ENCODE results near the gene SCAMP3.

Gene SCAMP3

GRCh38 chr1:155277902-155278688, 15.9 kb upstream of the SCAMP3 start:
- DNase-seq (ENCODE audit: low spot score): peak; percentile 80
- peak; percentile 39 for TF ChIP-seq CTCF (IDR thresholded peaks at IDR 0.05; ENCODE audit: borderline replicate concordance, control extremely low read depth, extremely low read depth, insufficient read depth, missing control alignments)
- in situ Hi-C loops (cut with MboI; ENCODE audit: low sequenced_read_pairs, unreplicated experiment): no loop called here

- TF ChIP-seq CTCF (IDR thresholded peaks at IDR 0.05; ENCODE audit: borderline replicate concordance, control extremely low read depth, extremely low read depth, insufficient read depth, missing control alignments): peak; percentile 68
- in situ Hi-C loops (cut with MboI; ENCODE audit: low sequenced_read_pairs, unreplicated experiment): no loop called here
- DNase-seq (ENCODE audit: low spot score): peak; percentile 99
Observed at GRCh38 chr1:155277070-155277901, 15.1 kb upstream of the SCAMP3 start, which contains the start of gene HCN3. Gene HCN3, plus strand, starts transcription at chr1:155277463. Its CDS starts 128 bp downstream, at chr1:155277591.

GRCh38 chr1:155273343-155274245, 11.4 kb upstream of the SCAMP3 start, which contains the start of gene CLK2:
Gene CLK2, minus strand, starts transcription at chr1:155273504. Its CDS starts 2,527 bp downstream, at chr1:155270977.
- in situ Hi-C loops (cut with MboI; ENCODE audit: low sequenced_read_pairs, unreplicated experiment): no loop called here
- TF ChIP-seq CTCF (IDR thresholded peaks at IDR 0.05; ENCODE audit: borderline replicate concordance, control extremely low read depth, extremely low read depth, insufficient read depth, missing control alignments): no peak

GRCh38 chr1:155272466-155273342, 10.5 kb upstream of the SCAMP3 start:
- no peak for TF ChIP-seq CTCF (IDR thresholded peaks at IDR 0.05; ENCODE audit: borderline replicate concordance, control extremely low read depth, extremely low read depth, insufficient read depth, missing control alignments)
- no peak for DNase-seq (ENCODE audit: low spot score)
- in situ Hi-C loops (cut with MboI; ENCODE audit: low sequenced_read_pairs, unreplicated experiment): no loop called here

More at GRCh38 chr1:155273343-155274245, 11.4 kb upstream of the SCAMP3 start, which contains the start of gene CLK2:
- DNase-seq (ENCODE audit: low spot score): peak; percentile 98

- in situ Hi-C loops (cut with MboI; ENCODE audit: low sequenced_read_pairs, unreplicated experiment): no loop called here
- no peak for TF ChIP-seq CTCF (IDR thresholded peaks at IDR 0.05; ENCODE audit: borderline replicate concordance, control extremely low read depth, extremely low read depth, insufficient read depth, missing control alignments)
- DNase-seq (ENCODE audit: low spot score): no peak
Observed at GRCh38 chr1:155269381-155269780, 7.2 kb upstream of the SCAMP3 start.

Data from GM13976 (cell line).